Nucleus accumbens (tissue), 56 donors: ENCODE measurements around the gene PLPPR5.

Source experiments
- DNase-seq, 56 donors: peaks; one replicate each; lab custom pipeline; 2025; lab: John Stamatoyannopoulos, UW

Gene PLPPR5

GRCh38 chr1:98870959-98871903 is 133.4 kb downstream of the PLPPR5 start:
- DNase-seq, result no peak

GRCh38 chr1:98865796-98866195 is 138.9 kb downstream of the PLPPR5 start:
- no peak for DNase-seq

- DNase-seq, result no peak
Observed at GRCh38 chr1:98860329-98860728, 144.3 kb downstream of the PLPPR5 start.

GRCh38 chr1:98854137-98854536 is 150.5 kb downstream of the PLPPR5 start:
- no peak for DNase-seq

- DNase-seq, result no peak
Observed at GRCh38 chr1:98849969-98850636, 154.6 kb downstream of the PLPPR5 start.

GRCh38 chr1:98842241-98842640 is 162.4 kb downstream of the PLPPR5 start:
- DNase-seq, result no peak
